Heart right ventricle (tissue), 16 donors: Measurements from ENCODE around the gene PRKAG2. TPM values are rescaled to one million over a fixed set of nuclear protein-coding genes. Genes with fewer than 3 reads are reported as not detected.

Experiments used
- ATAC-seq, 8 donors: fragments of 200-7000 bp; cut with Tn5 transposase; one replicate each; pipeline ENCODE4 v1.9.1; 2020; ENCODE audit warnings: mild to moderate bottlenecking in 8 of 8, moderate library complexity in 8 of 8, moderate number of reproducible peaks in 1 of 8
- DNase-seq, 2 donors: peaks; one replicate each; pipeline ENCODE4 v3.0.0-alpha.2; 2020
- H3K27ac ChIP-seq, 10 donors: fragments of 200-600 bp; sonication (generic) in 2 of 10; one replicate each; pipeline versions ENCODE4 v1.5.0 to v1.8.0; 2020 to 2022; ENCODE audit warnings: mild to moderate bottlenecking in 3 of 10
- H3K27me3 ChIP-seq, 7 donors: fragments of 200-600 bp; one replicate each; pipeline ENCODE4 v1.8.0; 2021 to 2022; ENCODE audit warnings: mild to moderate bottlenecking in 2 of 7
- H3K36me3 ChIP-seq, 9 donors: fragments of 200-600 bp; sonication (generic) in 1 of 9; one replicate each; pipeline versions ENCODE4 v1.5.0 to v1.8.0; 2020 to 2022; ENCODE audit warnings: mild to moderate bottlenecking in 2 of 9
- H3K4me1 ChIP-seq, 9 donors: fragments of 200-600 bp; sonication (generic) in 1 of 9; one replicate each; pipeline versions ENCODE4 v1.5.0 to v1.8.0; 2020 to 2022; ENCODE audit warnings: mild to moderate bottlenecking in 4 of 9
- H3K4me3 ChIP-seq, 10 donors: fragments of 200-600 bp; sonication (generic) in 2 of 10; one replicate each; pipeline versions ENCODE4 v1.5.0 to v1.8.0; 2020 to 2022; ENCODE audit warnings: mild to moderate bottlenecking in 7 of 10, moderate library complexity in 2 of 10
- H3K9me3 ChIP-seq, 11 donors: fragments of 200-600 bp in 10 of 11; sonication (generic) in 2 of 11; one replicate each; pipeline versions ENCODE4 v1.5.0 to v1.8.0; 2013 to 2022; ENCODE audit warnings: mild to moderate bottlenecking in 2 of 11, control low read depth in 1 of 11, moderate library complexity in 1 of 11
- CTCF ChIP-seq, 9 donors: fragments of 200-600 bp; sonication (generic) in 2 of 9; IDR thresholded peaks; one replicate each; pipeline versions ENCODE4 v1.5.0 to v1.8.0; 2021 to 2022; ENCODE audit warnings: antibody characterized with exemption in 9 of 9, mild to moderate bottlenecking in 5 of 9, moderate library complexity in 1 of 9
- WGBS, 2 donors: extraction: QIAGEN DNeasy Blood & Tissue Kit; methylation state at CpG; one replicate each; pipeline ENCODE4 v1.1.7; 2013; ENCODE audit warnings: inconsistent platforms in 1 of 2; 5-methylcytosine and 5-hydroxymethylcytosine counted together
- intact Hi-C, 10 donors: fragments of 100-400 bp; cut with DNase I; formaldehyde crosslinking; loops; one replicate each; pipeline versions ENCODE4 v1.11.1 to v1.14.2; 2022
- polyA plus RNA-seq, 2 donors: library from polyadenylated mRNA; stranded (reverse); fragments of 200-250 nt; gene quantifications; one replicate each; pipeline ENCODE4 v1.2.3, GENCODE V29; 2013
- total RNA-seq, 10 donors: library from RNA; stranded (reverse); fragmentation: NEBNext Ultra II Directional in 3 of 10; extraction: Animal tissue kit (Norgen Biotek cat#: 25700) in 3 of 10; gene quantifications; one replicate each; pipeline versions ENCODE4 v1.2.1 to v1.2.4, GENCODE V29; 2021 to 2023
- donor health status: Arrhythmogenic right ventricular cardiomyopathy.
- donor health status: ischemic (EF 13 %, LVEDD 7.1; RV severe dilation, severe dysfunction).
- donor health status: healthy with polysubstance abuse.
- donor health status: DM: no; HTN: yes; CAD: no.
- donor health status: DM: no; HTN: no; CAD: no.
- donor health status: ischemic (EF 25% LVEDD 6.9; RV normal size, moderate dysfunction).
- donor health status: ischemic (EF 25% LVEDD 5.7; RV mildly dilated, moderate dysfunction).
- donor health status: healthy.
- donor health status: DM: yes; HTN: yes; CAD: no.
- donor health status: Ischemic cardiomyopathy.
- donor health status: ischemic (EF 35%, LVEDD 5.7; RV mildly dilated, moderate dysfunction).
- donor health status: nonischemic (EF 11% LVEDD 7.7; RV severe dilation, severe dysfunction).
- donor health status: DM: yes; HTN: yes; CAD: no.
- donor health status: PGD.
- donor health status: ischemic (EF 29% LVEDD 5.4; RV normal size, mild dysfunction).
- donor health status: nonischemic (EF 23%, LVEDD 6.1; RV moderate dilation, normal function).

Gene PRKAG2
- total and polyA plus RNA-seq, 12 donors: 52.4 to 156 (median 114) TPM

- DNase-seq (no peak), ATAC-seq (no peak)
- Histone ChIP-seq H3K36me3 (peaks cover 0 to 4% (median 0%) of the 10 kb centered on the region in 9 donors), H3K27ac (no peak overlapping the region), H3K27me3 (no peaks in the 10 kb centered on the region), H3K9me3 (no peaks in the 10 kb centered on the region), H3K4me3 (no peak overlapping the region), H3K4me1 (peaks cover 0 to 12% (median 9%) of the 10 kb centered on the region in 9 donors)
- intact Hi-C loops: loop anchor here in 5 of 10 donors (2.0 to 10.0 kb wide), 4 partner anchors 89 to 249 kb away; partner anchors contain the start of gene PRKAG2 (in 2 of the 5)
- TF ChIP-seq CTCF (IDR thresholded peaks at IDR 0.05): no peak
- 82 to 86% methylated on average over 7 of the region's 7 CpGs for WGBS, 2 donors
Observed at GRCh38 chr7:151785681-151785965, 91.3 kb downstream of the PRKAG2 start.

- DNase-seq: no peak
- H3K27ac ChIP-seq: no peak overlapping the region
- H3K36me3 ChIP-seq: peaks cover 0 to 8% (median 0%) of the 10 kb centered on the region in 9 donors
- no peaks in the 10 kb centered on the region for H3K27me3 ChIP-seq
- ATAC-seq: no peak
- no peaks in the 10 kb centered on the region for H3K9me3 ChIP-seq
- no peak for TF ChIP-seq CTCF (IDR thresholded peaks at IDR 0.05)
- 88 to 89% methylated on average over 21 of the region's 21 CpGs for WGBS, 2 donors
- H3K4me3 ChIP-seq: no peak overlapping the region
- intact Hi-C loops: loop anchor here in 8 of 10 donors (2.0 to 10.0 kb wide), 5 partner anchors 90 to 250 kb away; partner anchors contain the start of gene PRKAG2 (in 2 of the 8)
- peaks cover 0 to 12% (median 9%) of the 10 kb centered on the region in 9 donors for H3K4me1 ChIP-seq
Observed at GRCh38 chr7:151784853-151785680, 91.8 kb downstream of the PRKAG2 start.

GRCh38 chr7:151783958-151784575 is 92.8 kb downstream of the PRKAG2 start:
- no peaks in the 10 kb centered on the region for H3K27me3 ChIP-seq
- H3K4me3 ChIP-seq: no peak overlapping the region
- no peak overlapping the region for H3K27ac ChIP-seq
- no peak for ATAC-seq
- no peak for TF ChIP-seq CTCF (IDR thresholded peaks at IDR 0.05)
- intact Hi-C loops: loop anchor here in 9 of 10 donors (2.0 to 10.0 kb wide), 5 partner anchors 91 to 251 kb away; partner anchors contain the start of gene PRKAG2 (in 2 of the 9)
- H3K4me1 ChIP-seq: peaks cover 0 to 12% (median 9%) of the 10 kb centered on the region in 9 donors
- H3K36me3 ChIP-seq: peaks cover 0 to 8% (median 0%) of the 10 kb centered on the region in 9 donors
- WGBS, 2 donors: 96 to 97% methylated on average over 18 of the region's 18 CpGs
- no peaks in the 10 kb centered on the region for H3K9me3 ChIP-seq
- no peak for DNase-seq
